GM18502 (cell line): ENCODE measurements around the gene ITGA2.

ENCODE experiments used
- ATAC-seq: cut with Tn5 transposase; IDR thresholded peaks from one replicate; pipeline ENCODE4 v1.9.1; 2021; ENCODE audit warnings: mild to moderate bottlenecking; ENCODE audit not compliant: unreplicated experiment, poor library complexity

ITGA2 gene

DNA sequence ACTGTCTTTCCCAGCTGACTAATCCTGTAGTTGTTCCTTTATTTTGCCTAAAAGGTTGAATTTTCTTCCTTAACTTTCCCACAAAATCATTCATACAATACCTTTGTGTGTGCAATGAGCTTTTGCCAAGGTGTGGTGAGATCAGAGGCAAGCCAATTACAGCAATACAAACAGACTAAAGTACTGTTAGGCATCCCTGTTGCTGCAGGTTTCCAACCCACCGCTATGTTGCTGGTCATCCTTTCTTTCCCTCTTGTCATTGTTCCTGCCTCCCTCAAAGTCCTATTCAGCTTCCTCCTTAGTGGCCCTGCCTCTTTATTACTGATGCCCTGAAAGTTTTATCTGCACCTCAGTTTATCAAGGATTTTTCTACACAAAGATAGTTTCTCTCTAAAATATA is 22.1 kb downstream of the ITGA2 start:
- no peak for ATAC-seq

DNA sequence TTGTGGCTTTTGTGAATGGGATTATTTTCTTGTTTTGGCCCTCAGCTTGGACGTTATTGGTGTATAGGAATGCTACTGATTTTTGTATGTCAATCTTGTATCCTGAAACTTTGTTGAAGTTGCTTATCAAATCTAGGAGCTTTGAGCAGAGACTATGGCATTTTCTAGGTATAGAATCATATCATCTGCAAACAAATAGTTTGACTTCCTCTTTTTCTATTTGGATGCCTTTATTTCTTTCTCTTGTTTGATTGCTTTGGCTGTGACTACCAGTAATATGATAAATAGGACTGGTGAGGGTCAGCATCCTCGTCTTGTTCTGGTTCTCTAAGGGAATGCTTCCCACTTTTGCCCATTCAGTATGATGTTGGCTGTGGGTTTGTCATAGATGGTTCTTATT is 24.7 kb downstream of the ITGA2 start:
- ATAC-seq = no peak

DNA sequence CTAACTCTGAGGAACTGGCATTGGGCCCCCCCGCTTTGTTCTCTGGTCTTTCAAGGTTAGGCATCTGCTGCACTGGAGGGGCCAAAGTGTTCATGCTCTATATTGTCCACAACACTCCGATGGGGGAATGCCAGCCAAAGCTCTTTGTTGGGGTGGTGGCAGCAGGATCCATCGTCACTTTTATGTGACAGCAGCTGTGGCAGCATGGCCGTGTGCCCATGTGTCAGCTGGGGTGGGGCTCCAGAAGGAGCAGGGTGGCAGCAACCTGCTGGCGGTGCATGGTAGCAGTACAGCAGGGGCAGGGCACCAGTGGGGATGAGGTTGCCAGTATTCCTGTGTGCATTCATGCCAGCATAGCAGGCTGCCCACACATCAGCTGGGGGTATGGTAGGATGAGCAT is 28.2 kb downstream of the ITGA2 start:
- no peak for ATAC-seq

DNA sequence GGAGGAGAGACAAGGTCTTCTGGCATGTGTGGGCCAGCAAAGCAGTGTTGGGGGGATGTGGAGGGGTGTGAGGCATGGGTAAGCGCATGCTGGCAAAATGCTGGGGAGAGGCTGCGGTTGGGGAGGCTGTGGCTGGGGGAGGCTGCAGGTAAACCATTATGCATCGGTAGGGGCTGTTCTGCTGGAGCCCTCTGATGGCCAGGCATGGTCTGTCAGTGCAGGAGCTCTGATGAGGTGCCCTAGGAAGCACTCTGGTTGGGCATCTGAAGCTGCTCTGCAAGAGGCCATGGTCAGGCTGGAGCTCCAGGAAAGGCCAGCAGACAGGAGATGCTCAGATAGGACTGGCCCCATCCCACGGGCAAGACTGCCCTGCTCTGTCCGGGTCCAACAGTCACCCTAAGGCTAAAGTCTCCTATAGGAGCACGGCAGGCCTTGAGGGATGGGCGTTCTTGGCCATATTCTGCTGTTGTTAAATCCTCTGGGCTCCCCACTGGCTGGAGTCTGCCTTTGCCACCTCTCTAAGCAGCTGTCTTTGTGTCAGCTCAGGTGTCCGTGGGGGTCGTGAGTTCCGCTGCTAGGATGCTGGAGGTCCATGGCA is 28.7 kb downstream of the ITGA2 start:
- ATAC-seq = no peak

DNA sequence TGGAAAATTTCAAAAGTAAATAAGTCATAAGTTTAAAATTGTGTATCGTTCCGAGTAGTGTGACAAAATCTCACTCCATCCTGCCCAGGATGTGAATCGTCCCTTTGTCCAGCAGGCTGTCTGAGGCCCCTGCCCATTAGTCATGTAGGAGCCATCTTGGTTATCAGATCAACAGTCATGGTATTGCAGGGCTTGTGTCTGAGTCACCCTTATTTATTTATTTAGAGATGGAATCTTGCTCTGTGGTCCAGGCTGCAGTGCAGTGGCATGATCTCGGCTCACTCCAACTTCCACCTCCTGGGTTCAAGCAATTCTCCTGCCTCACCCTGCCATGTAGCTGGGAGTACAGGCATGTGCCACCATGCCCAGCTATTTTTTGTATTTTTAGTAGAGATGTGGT is 30.2 kb downstream of the ITGA2 start:
- ATAC-seq = no peak

DNA sequence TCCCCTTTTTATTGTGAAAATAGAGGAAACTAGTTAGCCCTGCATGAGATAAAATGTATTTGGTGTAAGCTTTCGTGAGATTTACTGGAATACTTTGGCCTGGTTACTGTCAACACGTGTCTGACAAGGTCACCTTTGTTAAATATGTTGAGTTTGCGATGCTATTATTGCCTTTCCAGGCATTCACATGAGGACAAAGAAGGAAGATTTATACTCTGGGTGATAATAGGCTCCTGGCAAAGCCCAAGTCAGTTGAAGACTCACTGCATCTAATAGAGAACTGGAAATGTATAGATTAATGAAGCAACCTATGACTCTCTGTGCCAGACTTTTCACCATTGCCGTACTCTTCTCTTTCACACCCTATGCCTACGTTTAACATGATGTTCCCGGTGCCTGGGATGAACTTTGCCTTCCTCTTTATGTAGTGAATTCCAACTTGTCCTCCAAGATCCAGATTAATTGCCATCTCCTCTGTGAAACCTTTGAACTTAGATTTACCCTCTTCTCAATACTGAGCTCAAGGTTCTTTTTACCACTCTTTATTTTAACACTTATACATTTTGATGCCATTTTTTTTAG is 33.9 kb downstream of the ITGA2 start:
- no peak for ATAC-seq

DNA sequence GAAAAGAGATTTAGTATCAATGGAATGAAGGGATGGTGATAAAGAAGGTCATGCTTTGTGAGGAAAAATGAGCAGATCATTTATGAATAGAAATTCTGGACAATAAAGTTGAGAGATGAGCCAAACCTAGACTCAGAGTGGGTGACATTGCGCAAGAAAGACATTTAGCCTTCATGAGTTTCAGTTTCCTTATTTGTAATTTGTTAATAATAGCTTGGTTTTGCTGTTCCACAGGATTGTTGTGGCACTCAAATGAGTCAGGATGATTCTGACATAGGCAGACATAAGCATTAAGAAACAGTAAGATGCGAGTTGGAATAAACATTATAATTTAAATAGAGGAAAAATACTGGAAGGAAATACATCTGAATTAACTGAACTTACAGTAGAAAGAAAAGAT is 34.8 kb downstream of the ITGA2 start:
- ATAC-seq = peak; percentile 89

DNA sequence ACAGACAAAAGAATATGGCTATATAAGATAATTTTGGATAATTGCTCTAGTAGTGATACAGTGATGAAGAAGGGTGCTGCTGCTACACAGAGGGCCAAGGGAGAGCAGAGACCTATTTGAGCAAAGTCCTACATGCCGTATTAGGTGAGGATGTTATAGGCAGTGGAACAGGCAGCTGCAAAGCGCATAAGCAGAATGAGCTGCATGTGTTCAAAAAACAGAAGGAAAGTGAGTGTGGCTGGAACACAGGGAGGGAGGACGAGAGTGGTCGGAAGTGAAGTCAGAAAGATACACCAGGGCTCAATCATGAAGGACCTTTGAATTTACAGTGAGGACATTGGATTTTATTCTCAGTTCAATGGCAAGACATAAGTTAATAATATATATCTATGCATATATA is 35.4 kb downstream of the ITGA2 start:
- no peak for ATAC-seq

DNA sequence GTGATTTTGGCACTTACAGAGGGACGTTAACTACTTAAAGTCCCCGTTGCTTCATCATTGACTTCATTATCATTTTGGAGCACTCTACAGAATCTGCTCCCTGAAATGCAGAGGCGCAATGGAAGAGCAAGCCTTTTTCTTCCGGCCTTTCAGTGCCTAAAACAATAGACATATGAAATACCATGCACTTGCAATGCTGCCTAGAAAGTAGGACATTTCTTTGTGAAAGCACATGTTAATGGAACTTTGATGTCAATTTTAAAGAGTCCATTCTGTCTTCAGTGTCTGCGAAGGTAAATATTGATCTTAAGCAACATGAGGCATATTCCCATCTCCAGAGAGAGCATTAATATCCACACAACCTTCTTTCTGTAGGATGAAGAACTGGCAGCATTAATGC is 36.3 kb downstream of the ITGA2 start:
- no peak for ATAC-seq

DNA sequence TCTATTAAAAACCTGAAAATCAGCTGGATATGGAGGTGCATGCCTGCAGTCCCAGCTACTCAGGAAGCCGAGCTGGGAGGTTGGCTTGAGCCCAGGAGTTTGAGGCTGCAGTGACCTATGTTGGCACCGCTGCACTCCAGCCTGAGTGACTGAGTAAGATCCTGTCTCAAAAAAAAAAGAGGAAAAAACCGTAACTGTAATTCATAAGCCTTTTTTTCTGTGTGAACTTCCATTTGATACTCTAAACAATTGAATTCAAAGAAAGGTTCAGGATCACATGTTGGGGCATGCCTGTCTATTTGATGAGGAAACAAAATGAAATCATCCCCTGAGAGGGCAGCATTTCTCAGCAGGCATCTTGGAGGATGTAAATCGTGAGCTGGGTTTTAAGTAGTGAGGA is 38.8 kb downstream of the ITGA2 start:
- no peak for ATAC-seq

DNA sequence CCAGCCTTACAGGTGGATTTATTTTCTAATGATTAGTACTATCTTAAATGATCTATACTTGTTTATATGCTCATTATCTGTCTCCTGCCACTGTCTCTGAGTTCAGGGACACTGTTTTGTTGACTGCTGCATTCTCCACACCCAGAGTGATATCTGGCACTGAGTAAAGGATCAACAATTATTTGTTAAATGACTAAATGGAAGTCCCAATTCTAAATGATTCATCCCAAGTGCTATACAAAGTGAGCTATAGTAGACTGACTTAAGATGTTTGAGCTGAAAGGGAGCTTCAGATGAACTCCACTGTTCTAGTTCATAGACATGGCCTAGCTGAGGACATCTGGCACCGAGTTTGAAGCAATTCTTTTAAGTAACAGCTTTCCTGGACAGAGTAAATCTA is 40.5 kb downstream of the ITGA2 start:
- no peak for ATAC-seq

DNA sequence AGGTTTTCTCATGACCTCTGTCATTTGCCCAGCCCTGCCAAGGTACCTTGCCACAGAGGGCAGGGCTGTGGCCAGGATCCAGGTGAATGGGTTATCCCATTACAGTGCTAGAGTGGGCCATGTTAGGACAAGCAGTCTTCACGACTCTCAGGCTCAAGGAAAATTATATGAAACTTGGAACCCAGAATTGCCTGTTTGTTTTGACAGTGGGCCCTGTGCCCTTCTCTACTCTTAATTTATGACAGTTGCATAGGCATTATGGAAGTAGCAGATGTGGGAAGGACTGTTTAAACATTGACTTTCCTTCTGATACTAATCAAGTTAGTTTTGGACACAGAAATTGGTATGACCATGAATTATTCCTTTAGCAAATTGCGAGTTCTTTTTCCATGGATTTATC is 41.7 kb downstream of the ITGA2 start:
- ATAC-seq = no peak

DNA sequence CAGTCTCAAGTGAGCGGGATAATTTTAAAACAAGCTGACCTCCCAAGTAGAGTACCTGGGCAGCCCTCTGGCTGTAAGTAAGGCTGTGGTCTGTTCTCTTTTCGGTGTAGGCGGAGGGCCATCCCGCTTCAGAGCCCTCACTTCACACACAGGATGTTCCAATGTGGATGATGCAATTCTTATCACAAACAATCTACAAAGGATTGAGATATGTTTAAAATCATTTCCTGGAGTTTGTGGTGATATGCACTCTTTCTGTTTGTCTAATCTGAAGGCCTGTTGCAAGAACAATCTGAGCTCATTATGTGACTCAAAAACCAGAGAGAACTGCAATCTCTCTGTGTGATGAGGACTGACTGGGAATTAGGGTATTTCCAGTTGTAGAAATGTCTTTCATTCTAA is 42.5 kb downstream of the ITGA2 start:
- no peak for ATAC-seq

DNA sequence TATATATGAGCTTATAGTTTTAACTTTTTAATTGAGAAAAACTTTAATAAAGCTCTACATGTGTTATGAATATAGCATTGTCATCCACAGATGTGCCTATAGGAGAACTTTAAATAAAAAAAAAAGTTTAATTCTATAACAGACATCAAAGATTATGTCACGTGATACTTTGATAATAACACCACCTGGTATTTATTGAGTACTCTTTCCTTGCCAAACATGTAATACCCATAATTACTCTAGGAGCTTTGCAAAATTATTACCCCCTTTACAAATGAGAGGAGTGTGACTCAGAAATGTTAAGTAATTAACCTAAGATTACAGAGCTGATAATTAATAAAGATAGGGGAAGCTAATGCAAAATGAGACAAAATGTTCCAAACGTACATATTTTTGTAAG is 43.0 kb downstream of the ITGA2 start:
- ATAC-seq = no peak

DNA sequence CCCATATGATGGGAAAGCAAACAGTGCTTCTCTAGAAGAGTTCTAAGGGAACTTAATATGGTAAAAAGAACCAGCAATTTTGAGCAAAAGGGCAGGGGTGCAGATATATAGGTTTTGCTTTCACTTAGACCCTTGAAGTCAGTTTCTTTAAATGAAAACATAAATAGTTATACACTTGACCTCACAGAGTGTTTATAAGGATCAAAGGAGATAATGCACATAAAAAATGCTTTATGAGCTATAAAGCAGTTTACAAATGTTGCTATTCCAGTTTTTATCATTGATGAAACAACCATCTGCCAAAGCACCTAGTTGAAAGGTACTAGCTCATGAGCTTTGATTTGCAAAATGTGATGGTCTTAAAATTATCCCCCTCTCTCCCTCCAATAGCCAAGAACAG is 45.7 kb downstream of the ITGA2 start:
- ATAC-seq = no peak

DNA sequence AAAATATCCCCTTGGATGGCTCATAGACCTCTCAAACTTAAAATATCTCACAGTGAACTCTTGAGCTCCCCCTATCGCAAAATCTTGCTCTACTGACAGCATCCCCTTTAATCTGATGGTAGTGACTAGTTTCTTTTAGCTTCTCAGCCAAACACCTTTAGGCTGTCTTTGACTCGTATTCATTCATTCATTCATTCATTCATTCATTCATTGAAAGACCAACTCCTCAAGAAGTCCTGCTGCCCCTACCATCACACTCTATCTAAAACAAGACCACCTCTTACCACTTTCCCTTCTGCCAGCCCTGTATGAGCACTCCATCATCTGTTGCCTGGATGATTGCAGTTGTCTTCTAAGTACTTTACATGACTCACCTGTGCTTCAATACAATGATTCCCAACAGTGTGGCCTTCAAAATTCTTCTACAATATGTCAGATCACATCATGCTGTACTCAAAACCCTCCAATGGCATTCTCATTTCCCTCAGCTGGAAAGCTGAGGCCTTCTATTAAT is 46.8 kb downstream of the ITGA2 start:
- peak; percentile 65 for ATAC-seq

DNA sequence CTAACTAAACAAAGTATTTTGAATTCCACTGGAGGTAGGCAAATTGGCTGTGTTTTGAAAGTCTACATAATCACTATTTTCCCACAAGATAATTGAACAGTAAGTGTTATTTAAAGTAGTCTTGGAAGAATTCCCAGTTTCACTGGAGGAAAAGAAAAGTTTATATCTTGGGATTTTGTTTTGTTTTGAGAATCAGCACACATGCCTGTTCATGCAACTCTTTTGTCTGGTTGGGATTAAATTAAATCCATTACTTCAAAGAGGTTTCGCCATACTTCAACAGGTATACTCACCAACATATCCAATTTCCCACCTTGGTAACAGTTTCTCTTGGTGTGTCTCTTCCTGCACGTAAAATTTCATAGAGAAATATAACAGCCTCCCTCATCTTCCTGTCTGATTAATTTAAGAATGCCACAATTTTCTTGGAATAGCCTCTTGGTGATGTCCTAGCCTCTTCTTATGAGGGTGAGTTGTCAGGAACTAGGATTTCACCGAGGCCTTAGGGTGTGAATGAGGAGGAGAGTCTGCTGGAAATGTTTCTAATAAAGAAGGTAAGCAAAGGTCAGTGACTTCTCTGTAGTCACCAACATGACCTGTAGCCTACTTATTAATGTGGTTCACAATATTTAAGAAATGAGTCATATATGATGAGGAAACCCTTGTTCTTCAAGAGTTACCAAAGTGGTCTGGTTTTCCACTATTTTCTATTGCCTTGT is 48.1 kb downstream of the ITGA2 start:
- ATAC-seq = no peak

DNA sequence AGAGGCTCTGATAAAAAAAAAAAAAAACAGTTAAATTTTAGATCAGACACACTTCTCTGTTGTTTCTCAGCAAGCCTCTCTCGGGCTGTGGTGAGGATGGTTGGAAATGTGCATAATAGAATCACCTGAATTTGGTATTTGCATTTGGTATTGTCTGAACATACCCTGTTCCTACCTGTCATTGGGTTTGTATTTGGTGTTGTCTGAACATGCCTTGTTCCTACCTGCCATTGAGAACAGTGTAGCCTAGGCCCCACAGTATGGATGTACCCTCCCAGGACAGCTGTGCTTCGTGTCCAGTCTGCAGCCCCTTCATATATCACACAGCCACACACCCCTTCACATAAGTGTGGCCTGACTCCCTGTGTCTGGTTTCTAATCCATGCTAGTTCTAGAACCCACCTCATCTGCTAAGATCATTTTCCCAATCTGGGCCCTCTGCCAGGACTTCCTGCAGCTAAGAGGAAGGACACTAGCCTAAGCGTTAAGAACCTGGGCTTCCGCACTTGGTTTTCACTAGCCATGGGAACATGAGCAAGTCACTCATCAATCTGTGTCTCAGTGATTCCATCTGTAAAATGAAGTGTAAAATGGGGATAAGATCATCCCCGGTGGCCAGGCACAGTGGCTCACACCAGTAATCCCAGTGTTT is 49.2 kb downstream of the ITGA2 start:
- ATAC-seq = no peak

DNA sequence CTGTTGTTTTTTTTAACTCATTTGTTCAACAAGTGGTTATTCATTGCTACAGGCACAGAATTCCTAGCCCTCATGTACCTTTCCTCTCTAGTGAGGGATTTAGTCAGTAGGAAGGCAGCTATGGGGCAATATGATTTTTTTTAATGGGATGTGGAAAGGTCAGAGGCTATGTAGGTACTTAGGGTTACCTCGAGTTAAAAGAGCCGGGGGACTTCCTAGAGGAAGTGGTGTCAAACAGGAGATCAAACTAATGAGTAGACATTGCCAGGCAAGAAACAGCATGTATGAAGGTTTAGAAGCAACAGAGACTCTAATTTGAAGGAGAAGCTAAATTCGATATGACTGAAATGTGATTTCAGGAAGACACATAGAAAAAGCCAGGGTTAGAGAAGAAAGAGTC is 50.7 kb downstream of the ITGA2 start:
- no peak for ATAC-seq

DNA sequence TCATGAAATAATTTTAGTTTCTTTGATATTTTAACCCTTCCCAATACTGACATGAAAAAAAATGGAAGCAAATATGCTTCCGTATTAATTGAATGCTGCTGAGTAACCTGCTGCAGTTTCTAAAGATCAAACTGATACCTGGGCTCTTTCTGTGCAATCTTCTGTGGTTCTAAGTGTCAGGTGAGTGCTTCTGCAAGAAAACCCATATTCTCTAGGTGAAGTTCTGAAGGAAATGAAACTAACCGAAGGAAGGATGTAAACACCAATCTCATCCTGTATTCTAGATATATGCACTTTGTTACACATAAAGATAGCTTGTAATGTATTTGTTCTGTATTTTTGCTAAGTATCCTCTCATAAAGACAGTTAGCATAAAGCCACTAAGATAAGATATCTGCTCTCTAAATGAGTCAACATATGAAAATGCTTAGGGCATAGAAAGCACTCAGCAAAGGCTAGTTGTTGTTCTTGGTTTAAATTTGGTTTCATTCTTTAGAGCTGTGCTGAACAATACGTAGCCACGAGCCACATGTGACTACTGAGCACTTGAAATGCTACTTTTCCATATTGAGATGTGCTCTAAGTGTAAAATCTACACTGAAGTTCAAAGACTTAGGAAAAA is 52.0 kb downstream of the ITGA2 start:
- ATAC-seq = peak; percentile 99

DNA sequence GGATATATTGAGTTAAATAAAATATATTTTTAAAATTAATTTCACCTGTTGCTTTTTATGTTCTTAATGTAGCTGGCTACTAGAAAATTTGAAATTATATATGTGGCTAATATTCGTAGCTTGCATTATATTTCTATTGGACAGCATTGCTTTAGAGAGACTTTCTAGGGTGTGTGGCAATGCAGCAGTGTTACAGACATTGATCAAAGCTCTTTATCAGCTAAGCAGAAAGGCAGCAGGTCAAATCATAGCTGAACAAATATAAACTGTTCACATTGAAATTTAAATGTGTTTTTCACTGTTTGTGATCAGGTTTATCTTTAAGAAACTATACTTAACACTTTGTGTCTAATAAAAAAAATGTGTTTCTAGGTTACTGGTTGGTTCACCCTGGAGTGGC is 52.6 kb downstream of the ITGA2 start:
- no peak for ATAC-seq
